ENCODE results near the gene KRT7.
A peak's percentile ranks its signal among the peaks of the same experiment; 100 is the strongest.
"Not testable (repeated sequence)": the region's sequence is repeated elsewhere in the genome, so short reads cannot be mapped to it uniquely, and the experiment has no call there.

Gene KRT7

DNA sequence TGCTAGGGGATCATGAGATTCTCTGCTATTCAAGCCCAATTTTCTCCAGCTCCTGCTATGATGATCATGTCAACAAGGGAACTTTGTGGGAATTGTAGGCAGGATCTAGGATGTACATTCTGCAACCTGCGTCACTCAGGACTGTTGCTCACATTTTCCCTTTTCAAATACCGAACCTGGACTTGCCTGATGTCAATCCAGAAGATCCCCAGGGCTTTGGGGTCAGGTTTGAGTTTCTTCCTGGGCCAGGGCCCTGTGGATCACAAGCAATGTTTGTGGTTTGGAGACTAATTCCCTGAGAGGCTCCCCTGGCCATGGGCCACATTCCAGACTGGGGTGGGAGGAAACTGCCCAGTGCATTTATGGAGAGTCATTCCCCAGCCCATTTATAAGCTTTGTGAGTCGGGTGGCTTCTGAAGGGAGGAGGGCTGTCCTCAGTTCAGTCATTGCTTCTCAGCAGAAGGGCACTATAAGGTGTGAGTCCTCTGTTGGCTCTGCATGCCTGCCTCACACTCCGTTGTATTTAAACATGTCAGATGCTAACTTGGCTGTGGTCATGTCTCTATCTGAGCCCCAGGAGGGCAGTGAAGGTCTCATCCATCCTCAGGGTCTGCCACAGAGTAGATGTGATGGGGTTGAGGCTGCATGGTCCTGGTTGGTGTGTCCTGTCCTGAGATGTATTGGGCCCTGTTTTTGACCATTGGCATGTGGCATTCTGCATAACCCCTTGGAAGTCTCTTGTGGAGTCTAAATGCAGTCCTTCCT is 47.9 kb downstream of the KRT7 start:
- DNase-seq, result no peak

DNA sequence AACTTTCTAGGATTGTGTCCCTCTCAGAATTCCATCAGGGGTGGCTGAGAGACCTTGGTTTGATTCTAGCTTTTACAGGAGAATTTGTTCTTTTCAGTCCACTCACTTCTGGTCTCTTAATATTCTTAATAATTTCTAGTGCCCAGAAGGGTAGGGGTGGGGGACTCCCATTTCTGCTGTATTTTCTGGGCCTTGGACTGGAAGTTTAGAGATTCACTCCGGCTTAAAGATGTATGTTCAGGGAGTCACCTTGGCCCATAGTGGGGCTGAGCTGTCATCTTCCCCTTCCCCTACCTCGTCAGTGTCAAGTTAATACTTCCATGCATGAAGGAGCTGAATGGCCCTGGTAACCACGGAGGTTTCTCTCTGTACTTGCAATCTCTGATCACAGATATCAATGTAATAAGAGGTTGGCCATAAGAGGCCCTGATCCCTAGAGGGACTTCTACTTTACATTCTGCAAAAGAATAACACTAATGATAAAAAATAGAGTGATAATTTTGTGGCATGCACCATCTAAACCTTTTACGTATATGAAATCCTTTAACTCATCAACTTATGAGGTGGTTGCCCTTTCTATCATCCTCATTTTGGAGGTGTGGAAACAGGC is 51.6 kb downstream of the KRT7 start:
- no peak for DNase-seq

DNA sequence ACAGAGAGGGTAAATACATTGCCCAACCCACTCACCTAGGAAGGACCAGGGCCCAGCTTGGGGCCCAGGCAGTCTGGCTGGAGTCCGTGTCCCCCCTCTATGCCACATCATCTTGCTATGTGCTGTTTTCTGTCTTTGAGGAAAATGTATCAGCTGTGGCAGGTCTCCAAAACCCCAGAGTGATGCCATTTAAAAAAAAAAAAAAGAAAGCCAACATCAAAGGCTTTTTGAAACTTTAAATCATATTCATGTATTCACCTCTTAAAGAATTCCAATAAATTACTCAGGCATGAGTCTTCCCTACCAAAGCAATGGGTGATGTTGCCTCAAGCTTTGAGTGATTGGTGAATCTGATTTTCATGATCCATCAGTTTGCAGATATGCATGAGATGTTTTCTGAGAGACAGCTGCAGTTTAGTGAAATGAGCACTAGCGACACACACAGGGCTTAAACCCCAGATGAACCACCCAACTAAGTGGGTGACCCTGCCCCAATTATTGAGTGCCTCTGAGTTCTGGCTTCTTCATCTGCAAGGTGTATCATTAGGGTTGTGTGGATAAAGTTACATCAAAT is 52.2 kb downstream of the KRT7 start:
- no peak for DNase-seq

DNA sequence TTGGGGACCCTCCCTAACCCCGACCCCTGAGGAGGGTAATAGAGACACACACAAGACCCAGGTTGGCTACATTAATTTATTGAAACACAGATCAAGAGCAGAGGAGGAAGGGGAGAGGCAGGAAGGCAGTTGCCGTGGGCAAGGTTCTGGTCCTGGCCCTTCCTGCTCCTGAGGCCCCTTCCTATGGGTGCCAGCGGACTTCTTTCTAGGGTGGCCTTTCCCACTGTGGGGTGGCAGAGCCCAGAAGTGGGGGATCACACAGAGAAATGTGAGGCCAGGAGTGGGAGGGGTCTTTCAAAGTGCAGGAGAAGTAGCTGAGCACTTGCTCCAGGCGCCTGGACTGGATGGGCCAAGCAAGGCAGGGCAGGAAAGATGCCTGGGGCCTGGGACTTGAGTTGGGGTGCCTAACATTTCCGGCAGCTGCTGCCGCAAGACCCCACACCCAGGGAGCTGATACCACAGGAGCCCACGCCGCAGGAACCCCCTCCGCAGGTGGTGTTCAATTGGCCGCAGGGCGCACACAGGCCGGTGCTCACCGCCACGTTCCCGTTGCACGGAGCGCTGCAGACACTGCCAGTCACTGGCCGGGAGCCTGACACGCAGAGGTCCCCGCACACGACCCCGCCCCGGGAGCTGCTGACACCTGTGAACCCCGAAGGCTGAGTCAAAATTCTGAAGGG is 52.9 kb downstream of the KRT7 start:
- no peak for DNase-seq

DNA sequence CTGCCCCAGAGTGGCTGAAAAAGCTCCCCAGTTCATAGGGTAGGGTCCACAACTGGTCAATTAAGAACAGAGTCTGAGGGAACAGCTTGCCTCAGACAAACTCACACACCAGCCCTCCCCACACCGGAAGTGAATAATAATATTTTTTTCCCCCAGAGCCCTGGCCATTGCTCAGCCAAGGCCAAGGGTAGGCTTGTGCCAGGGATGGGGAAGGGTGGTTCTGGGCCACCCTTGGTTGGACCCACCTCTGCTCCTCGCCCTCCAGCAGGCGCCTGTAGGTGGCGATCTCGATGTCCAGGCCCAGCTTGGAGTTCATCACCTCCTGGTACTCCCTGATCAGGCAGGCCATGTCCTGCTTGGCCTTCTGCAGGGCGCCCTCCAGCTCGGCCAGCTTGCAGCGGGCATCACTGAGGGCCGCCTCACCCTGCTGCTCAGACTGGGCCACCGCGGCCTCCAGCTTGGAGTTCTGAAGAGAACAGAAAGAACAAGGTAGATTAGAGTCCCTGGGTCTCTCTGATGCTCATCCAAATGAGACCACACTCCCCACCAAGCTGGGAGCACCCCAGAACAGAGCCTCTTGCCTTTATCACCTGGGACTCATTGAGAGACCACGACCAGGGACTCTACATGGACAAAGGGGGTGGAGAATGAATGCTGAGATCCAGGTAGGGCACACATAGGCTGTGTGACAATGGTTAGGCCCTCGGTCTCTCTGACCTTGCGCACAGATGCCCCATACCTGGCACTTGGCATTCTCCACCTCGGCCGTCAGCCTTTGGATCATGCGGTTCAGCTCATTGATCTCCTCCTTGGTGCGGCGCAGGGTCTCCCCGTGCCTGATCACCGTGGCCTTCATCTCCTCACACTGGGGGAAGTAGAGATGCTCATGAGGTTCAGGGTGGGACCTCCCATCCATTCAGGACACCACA is 54.1 kb downstream of the KRT7 start:
- not testable (repeated sequence) for DNase-seq

DNA sequence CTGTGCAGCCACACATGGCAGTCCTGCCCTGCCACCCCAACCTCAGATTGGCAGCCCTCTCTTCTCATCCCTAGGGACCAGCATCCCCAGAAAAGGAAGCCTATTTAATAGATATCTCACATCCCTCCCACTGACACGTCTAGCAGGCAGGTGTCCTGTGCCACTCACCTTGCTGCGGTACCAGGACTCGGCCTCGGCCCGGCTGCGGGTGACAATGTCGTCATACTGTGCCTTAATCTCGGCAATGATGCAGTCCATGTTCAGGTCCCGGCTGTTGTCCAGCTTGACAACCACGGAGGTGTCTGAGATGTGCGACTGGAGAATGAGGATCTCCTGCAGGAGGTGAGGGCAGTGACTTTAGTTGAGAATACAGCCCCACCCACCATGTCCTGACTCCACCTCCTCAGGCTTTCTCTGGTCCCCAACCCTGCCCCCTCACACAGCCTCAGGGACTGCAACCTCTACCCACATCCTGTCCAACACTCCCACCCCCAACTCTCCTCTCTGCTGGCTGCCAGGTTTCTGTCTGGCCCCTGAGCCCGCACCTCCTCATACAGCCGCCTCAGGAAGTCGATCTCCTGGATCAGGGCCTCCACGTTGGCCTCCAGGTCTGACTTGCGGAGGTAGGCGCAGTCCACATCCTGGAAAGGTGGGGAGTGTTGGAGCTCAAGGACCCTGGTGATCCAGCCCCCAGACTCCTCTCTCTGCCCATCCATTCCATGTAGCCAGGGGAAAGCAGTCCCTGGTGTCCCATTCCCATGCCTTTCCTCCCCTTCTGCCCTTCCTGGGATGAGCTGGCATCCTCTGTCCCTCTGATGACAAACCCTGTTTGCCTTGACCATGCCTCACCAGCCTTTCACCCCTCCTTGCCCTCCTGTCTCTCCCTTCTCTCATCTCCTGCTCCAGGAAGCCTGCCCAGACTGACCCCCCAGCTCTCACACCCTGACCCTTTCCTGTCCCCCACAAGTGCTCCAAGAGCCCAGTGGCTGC is 55.1 kb downstream of the KRT7 start:
- DNase-seq, result not testable (repeated sequence)

DNA sequence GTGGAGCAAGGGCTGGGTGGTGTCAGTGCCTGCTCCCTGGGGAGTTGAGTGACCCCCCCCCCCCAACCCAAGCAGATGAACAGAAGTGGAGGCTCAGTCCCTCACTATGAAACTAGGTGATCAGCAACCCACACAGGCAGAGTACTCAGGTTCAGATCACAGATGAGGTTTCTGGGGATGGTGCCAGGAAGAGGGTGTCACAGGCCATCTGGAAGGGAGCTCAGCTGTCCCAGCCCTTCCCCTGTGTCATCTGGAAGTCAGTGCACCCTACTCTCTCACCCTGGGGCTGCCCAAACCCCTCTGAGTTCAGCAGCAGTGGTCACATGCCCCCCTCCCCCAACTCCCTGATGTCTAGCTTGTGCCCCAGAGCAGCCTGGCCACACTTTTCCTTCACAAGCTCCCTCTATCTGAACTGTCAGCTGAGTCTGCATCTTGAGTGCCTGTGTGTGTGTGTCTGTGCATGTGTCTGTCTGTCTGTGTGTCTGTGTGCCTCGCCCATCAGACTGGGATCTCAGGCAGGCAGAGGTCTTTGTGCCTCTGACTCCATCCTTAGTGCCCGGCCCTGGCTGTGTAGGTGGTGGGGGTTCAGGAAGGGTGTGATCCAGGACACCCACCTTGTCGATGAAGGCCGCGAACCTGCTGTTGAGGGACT is 57.6 kb downstream of the KRT7 start:
- not testable (repeated sequence) for DNase-seq

DNA sequence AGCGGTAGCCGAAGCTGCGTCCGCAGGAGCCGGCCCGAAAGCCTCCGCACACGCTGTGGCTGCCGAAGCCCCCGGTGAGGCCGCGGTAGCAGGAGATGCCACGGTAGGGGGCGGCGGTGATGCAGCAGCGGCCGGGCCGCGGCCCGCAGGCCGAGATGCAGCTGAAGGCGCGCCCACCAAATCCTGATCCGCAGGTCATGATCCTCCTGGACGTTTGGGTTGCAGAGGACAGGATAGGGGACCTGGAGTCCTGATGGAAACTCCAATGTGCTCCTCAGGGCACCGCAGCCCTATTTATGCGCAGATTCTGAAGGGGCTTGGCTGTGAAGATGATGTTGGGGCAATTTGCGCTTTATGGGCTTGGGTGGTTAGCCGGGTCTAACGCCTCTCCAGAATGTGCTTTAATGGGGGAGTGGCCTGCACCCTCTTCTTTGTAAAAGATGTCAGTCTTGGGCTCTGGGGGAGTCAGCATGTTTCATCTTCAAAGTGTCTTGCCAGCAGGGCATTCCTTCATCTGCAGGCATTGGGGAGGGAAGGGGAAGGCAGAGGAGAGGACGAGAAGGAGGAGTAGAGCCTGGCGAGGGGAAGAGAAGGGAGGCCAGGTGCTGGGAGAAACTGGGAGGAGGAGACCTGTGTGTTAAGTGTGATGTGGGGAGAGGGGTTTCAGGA is 58.4 kb downstream of the KRT7 start, which contains the start of gene KRT81:
KRT81 (minus strand) TSS at position 268 of the 669 bp plus-strand sequence; CDS start at position 199, 69 bp downstream.
- no peak for DNase-seq

DNA sequence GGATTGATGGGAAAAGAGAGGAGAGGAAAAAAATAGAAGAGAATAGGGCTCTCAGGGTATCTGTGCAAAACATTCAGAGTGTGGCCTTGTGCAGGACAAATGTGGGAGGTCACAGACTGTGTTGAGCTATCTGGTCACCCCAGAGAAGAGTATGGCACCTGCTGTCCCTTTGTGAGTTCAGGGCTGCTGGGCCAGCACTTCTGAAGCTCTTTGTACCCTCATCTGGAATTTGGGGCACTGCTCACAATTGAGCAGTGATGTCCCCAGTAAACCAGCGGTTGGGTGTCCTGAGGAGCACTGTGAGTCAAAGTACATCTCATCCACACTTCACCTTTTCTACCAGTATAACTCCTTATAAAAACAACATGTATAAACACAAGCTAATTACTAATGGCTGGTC is 60.9 kb downstream of the KRT7 start:
- no peak for DNase-seq

DNA sequence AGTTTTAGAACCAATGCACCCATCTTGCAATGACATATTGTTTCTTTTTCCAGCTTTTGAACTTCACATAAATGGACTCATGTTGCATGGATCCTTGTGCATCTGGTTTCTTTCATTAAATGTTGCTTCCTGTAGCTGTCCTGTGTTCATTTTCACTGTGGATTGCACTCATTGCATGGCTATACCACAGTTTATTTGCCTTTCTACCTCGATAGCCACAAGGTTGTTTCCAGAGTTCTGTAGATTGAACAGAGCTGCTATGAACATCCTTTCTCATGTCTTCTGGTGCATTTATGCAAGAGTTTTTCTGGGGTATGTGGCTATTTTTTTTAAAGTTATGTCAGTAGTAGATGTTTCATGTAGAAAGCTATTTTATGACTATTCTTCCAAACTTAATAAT is 61.8 kb downstream of the KRT7 start:
- no peak for DNase-seq

DNA sequence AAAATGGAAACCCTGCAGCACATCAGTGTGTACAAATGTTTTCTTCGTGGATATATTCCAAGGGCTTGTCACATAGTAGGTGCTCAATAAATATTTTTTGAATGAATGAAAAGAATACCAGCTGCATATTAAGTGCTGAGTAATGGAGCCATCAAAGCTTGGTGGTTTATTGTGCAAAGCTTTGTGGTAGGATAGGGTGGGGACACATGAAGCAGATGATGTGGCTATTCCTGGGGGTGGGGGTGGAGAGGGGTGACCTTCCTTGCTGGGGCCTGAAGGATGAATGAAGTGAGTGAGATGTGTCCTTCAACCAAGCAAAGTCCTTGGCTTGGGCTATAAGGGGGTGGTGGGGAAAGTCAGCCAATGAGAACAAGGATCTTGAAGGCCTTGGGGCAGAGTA is 62.6 kb downstream of the KRT7 start:
- peak; percentile 33 for DNase-seq

DNA sequence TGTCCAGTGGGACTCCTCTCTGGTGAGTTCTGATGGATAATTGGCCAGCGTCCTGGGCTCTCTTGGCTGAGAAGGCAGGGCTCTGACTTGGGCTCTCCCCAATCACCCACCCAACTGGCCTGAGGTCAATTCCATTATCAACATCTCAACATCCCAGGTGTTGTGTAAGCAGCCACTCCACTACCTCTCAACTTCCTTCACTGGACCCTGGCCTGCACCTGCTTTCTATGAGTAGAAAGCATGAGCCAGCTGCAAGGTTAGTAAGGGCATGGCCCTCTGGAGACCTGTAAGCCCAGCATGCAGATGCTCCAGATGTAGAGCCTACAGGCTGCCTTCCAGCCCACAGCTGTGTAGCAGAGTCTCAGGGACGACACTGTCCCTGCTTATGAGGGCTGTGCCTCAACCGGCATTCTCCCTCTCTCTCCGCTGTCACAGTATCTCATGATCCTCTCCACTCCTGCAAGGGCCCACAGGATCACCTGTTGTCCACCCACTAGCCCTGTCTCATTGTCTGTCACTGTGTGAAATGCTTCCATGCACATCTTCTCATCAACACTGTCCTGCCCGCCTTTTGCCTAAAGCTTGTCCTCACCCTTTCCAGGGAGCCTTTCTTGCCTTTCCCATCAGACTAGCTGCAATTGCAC is 63.7 kb downstream of the KRT7 start:
- DNase-seq, result no peak
